ENCODE results near the gene RBFOX2.

- TF ChIP-seq, protein P1, sequence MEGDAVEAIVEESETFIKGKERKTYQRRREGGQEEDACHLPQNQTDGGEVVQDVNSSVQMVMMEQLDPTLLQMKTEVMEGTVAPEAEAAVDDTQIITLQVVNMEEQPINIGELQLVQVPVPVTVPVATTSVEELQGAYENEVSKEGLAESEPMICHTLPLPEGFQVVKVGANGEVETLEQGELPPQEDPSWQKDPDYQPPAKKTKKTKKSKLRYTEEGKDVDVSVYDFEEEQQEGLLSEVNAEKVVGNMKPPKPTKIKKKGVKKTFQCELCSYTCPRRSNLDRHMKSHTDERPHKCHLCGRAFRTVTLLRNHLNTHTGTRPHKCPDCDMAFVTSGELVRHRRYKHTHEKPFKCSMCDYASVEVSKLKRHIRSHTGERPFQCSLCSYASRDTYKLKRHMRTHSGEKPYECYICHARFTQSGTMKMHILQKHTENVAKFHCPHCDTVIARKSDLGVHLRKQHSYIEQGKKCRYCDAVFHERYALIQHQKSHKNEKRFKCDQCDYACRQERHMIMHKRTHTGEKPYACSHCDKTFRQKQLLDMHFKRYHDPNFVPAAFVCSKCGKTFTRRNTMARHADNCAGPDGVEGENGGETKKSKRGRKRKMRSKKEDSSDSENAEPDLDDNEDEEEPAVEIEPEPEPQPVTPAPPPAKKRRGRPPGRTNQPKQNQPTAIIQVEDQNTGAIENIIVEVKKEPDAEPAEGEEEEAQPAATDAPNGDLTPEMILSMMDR (IDR thresholded peaks at IDR 0.05): no peak
- no peak for TF ChIP-seq POLR2A (IDR thresholded peaks at IDR 0.05)
Observed at GRCh38 chr22:35991168-35991567, 37.5 kb downstream of the RBFOX2 start.
